ENCODE measurements around the gene GPC4.

Gene GPC4

GRCh38 chrX:133366735-133367134 is 48.6 kb downstream of the GPC4 start:
- Histone ChIP-seq H2BK12ac (ENCODE audit: low read length) (no peak overlapping the region), H3K4ac (ENCODE audit: low read length) (no peak overlapping the region), H3K18ac (ENCODE audit: low read length) (no peak overlapping the region), H2AFZ (ENCODE audit: low read length) (no peak overlapping the region), H3K4me1 (ENCODE audit: control insufficient read depth in 2 of 2, insufficient read depth in 1 of 2, low read depth in 1 of 2, low read length in 2 of 2) (peaks cover 0 to 1% of the 10 kb centered on the region in 2 donors), H3K27me3 (ENCODE audit: control insufficient read depth in 3 of 3, insufficient read depth in 3 of 3, low read depth in 1 of 3, low read length in 3 of 3) (no peaks in the 10 kb centered on the region), H2AK5ac (ENCODE audit: low read depth, low read length) (no peak overlapping the region), H4K8ac (ENCODE audit: low read depth, low read length) (no peak overlapping the region), H3K9me3 (replicated peaks in 1 of 2; ENCODE audit: control insufficient read depth in 2 of 2, insufficient read depth in 1 of 2, low read depth in 1 of 2, low read length in 2 of 2) (no peaks in the 10 kb centered on the region), H3K79me1 (ENCODE audit: low read depth, low read length) (no peaks in the 10 kb centered on the region), H3K9ac (ENCODE audit: low read depth, low read length, poor library complexity) (no peak overlapping the region), H3K4me3 (ENCODE audit: low read length in 2 of 2) (no peak overlapping the region), H3K4me2 (ENCODE audit: insufficient read depth, low read length, poor library complexity, severe bottlenecking) (no peak overlapping the region), H3K23ac (ENCODE audit: low read depth, low read length, poor library complexity) (no peak overlapping the region), H2BK5ac (ENCODE audit: low read length) (no peak overlapping the region), H3K27ac (replicated peaks; ENCODE audit: low read length) (no peak overlapping the region), H2BK15ac (ENCODE audit: low read length) (no peak overlapping the region), H3K14ac (ENCODE audit: low read length) (no peak overlapping the region), H4K91ac (ENCODE audit: low read depth, low read length, poor library complexity) (no peak overlapping the region), H2BK120ac (ENCODE audit: low read depth, low read length) (no peak overlapping the region), H3K36me3 (replicated peaks in 1 of 2; ENCODE audit: control insufficient read depth in 2 of 2, insufficient read depth in 2 of 2, low read length in 2 of 2) (no peaks in the 10 kb centered on the region)
- DNase-seq (ENCODE audit: low spot score): no peak

- Histone ChIP-seq H3K4me1 (ENCODE audit: control insufficient read depth in 2 of 2, insufficient read depth in 1 of 2, low read depth in 1 of 2, low read length in 2 of 2) (peaks cover 0 to 1% of the 10 kb centered on the region in 2 donors), H3K4ac (ENCODE audit: low read length) (no peak overlapping the region), H3K14ac (ENCODE audit: low read length) (no peak overlapping the region), H2AFZ (ENCODE audit: low read length) (no peak overlapping the region), H3K36me3 (replicated peaks in 1 of 2; ENCODE audit: control insufficient read depth in 2 of 2, insufficient read depth in 2 of 2, low read length in 2 of 2) (no peaks in the 10 kb centered on the region), H3K9ac (ENCODE audit: low read depth, low read length, poor library complexity) (no peak overlapping the region), H3K79me1 (ENCODE audit: low read depth, low read length) (no peaks in the 10 kb centered on the region), H4K8ac (ENCODE audit: low read depth, low read length) (no peak overlapping the region), H2BK12ac (ENCODE audit: low read length) (no peak overlapping the region), H2BK15ac (ENCODE audit: low read length) (no peak overlapping the region), H3K9me3 (replicated peaks in 1 of 2; ENCODE audit: control insufficient read depth in 2 of 2, insufficient read depth in 1 of 2, low read depth in 1 of 2, low read length in 2 of 2) (no peaks in the 10 kb centered on the region), H3K27me3 (ENCODE audit: control insufficient read depth in 3 of 3, insufficient read depth in 3 of 3, low read depth in 1 of 3, low read length in 3 of 3) (no peaks in the 10 kb centered on the region), H2AK5ac (ENCODE audit: low read depth, low read length) (no peak overlapping the region), H3K18ac (ENCODE audit: low read length) (no peak overlapping the region), H3K27ac (replicated peaks; ENCODE audit: low read length) (no peak overlapping the region), H3K4me3 (ENCODE audit: low read length in 2 of 2) (no peak overlapping the region), H3K4me2 (ENCODE audit: insufficient read depth, low read length, poor library complexity, severe bottlenecking) (no peak overlapping the region), H2BK5ac (ENCODE audit: low read length) (no peak overlapping the region), H2BK120ac (ENCODE audit: low read depth, low read length) (no peak overlapping the region), H3K23ac (ENCODE audit: low read depth, low read length, poor library complexity) (no peak overlapping the region), H4K91ac (ENCODE audit: low read depth, low read length, poor library complexity) (no peak overlapping the region)
- DNase-seq (ENCODE audit: low spot score): no peak
- WGBS, 2 donors (ENCODE audit: extremely low coverage in 2 of 2, insufficient read length in 2 of 2, insufficient replicate concordance in 1 of 2): no CpG with 5 or more reads among the region's 1 CpG
Observed at GRCh38 chrX:133365871-133366611, 49.2 kb downstream of the GPC4 start.

- no peak overlapping the region for H4K8ac ChIP-seq (ENCODE audit: low read depth, low read length)
- DNase-seq (ENCODE audit: low spot score): no peak
- no peak overlapping the region for H2AFZ ChIP-seq (ENCODE audit: low read length)
- H3K27me3 ChIP-seq (ENCODE audit: control insufficient read depth in 3 of 3, insufficient read depth in 3 of 3, low read depth in 1 of 3, low read length in 3 of 3): no peaks in the 10 kb centered on the region
- no peaks in the 10 kb centered on the region for H3K79me1 ChIP-seq (ENCODE audit: low read depth, low read length)
- no peak overlapping the region for H3K4me2 ChIP-seq (ENCODE audit: insufficient read depth, low read length, poor library complexity, severe bottlenecking)
- H2AK5ac ChIP-seq (ENCODE audit: low read depth, low read length): no peak overlapping the region
- no peak overlapping the region for H3K23ac ChIP-seq (ENCODE audit: low read depth, low read length, poor library complexity)
- H2BK15ac ChIP-seq (ENCODE audit: low read length): no peak overlapping the region
- H2BK12ac ChIP-seq (ENCODE audit: low read length): no peak overlapping the region
- H3K18ac ChIP-seq (ENCODE audit: low read length): no peak overlapping the region
- no peak overlapping the region for H3K4me3 ChIP-seq (ENCODE audit: low read length in 2 of 2)
- H3K4me1 ChIP-seq (ENCODE audit: control insufficient read depth in 2 of 2, insufficient read depth in 1 of 2, low read depth in 1 of 2, low read length in 2 of 2): peaks cover 0 to 2% of the 10 kb centered on the region in 2 donors
- H2BK120ac ChIP-seq (ENCODE audit: low read depth, low read length): no peak overlapping the region
- whole genome bisulfite sequencing, 2 donors (ENCODE audit: extremely low coverage in 2 of 2, insufficient read length in 2 of 2, insufficient replicate concordance in 1 of 2): no CpG with 5 or more reads among the region's 1 CpG
- H3K27ac ChIP-seq (replicated peaks; ENCODE audit: low read length): no peak overlapping the region
- H4K91ac ChIP-seq (ENCODE audit: low read depth, low read length, poor library complexity): no peak overlapping the region
- no peak overlapping the region for H3K14ac ChIP-seq (ENCODE audit: low read length)
- no peaks in the 10 kb centered on the region for H3K9me3 ChIP-seq (replicated peaks in 1 of 2; ENCODE audit: control insufficient read depth in 2 of 2, insufficient read depth in 1 of 2, low read depth in 1 of 2, low read length in 2 of 2)
- no peak overlapping the region for H3K4ac ChIP-seq (ENCODE audit: low read length)
- no peak overlapping the region for H2BK5ac ChIP-seq (ENCODE audit: low read length)
- no peak overlapping the region for H3K9ac ChIP-seq (ENCODE audit: low read depth, low read length, poor library complexity)
- H3K36me3 ChIP-seq (replicated peaks in 1 of 2; ENCODE audit: control insufficient read depth in 2 of 2, insufficient read depth in 2 of 2, low read length in 2 of 2): no peaks in the 10 kb centered on the region
Observed at GRCh38 chrX:133364865-133365264, 50.4 kb downstream of the GPC4 start.

- no peak overlapping the region for H3K4me3 ChIP-seq (ENCODE audit: low read length in 2 of 2)
- no peak overlapping the region for H3K14ac ChIP-seq (ENCODE audit: low read length)
- no peak overlapping the region for H4K91ac ChIP-seq (ENCODE audit: low read depth, low read length, poor library complexity)
- peaks cover 0 to 7% of the 10 kb centered on the region in 2 donors for H3K4me1 ChIP-seq (ENCODE audit: control insufficient read depth in 2 of 2, insufficient read depth in 1 of 2, low read depth in 1 of 2, low read length in 2 of 2)
- no peak overlapping the region for H3K4ac ChIP-seq (ENCODE audit: low read length)
- no peak overlapping the region for H3K27ac ChIP-seq (replicated peaks; ENCODE audit: low read length)
- no peak overlapping the region for H2BK15ac ChIP-seq (ENCODE audit: low read length)
- DNase-seq (ENCODE audit: low spot score): no peak
- no peaks in the 10 kb centered on the region for H3K79me1 ChIP-seq (ENCODE audit: low read depth, low read length)
- no peak overlapping the region for H2BK120ac ChIP-seq (ENCODE audit: low read depth, low read length)
- H2BK12ac ChIP-seq (ENCODE audit: low read length): no peak overlapping the region
- no peaks in the 10 kb centered on the region for H3K27me3 ChIP-seq (ENCODE audit: control insufficient read depth in 3 of 3, insufficient read depth in 3 of 3, low read depth in 1 of 3, low read length in 3 of 3)
- H3K18ac ChIP-seq (ENCODE audit: low read length): no peak overlapping the region
- H2AFZ ChIP-seq (ENCODE audit: low read length): no peak overlapping the region
- H3K4me2 ChIP-seq (ENCODE audit: insufficient read depth, low read length, poor library complexity, severe bottlenecking): no peak overlapping the region
- no peaks in the 10 kb centered on the region for H3K36me3 ChIP-seq (replicated peaks in 1 of 2; ENCODE audit: control insufficient read depth in 2 of 2, insufficient read depth in 2 of 2, low read length in 2 of 2)
- WGBS, 2 donors (ENCODE audit: extremely low coverage in 2 of 2, insufficient read length in 2 of 2, insufficient replicate concordance in 1 of 2): no CpG with 5 or more reads among the region's 1 CpG
- H2AK5ac ChIP-seq (ENCODE audit: low read depth, low read length): no peak overlapping the region
- no peaks in the 10 kb centered on the region for H3K9me3 ChIP-seq (replicated peaks in 1 of 2; ENCODE audit: control insufficient read depth in 2 of 2, insufficient read depth in 1 of 2, low read depth in 1 of 2, low read length in 2 of 2)
- no peak overlapping the region for H3K9ac ChIP-seq (ENCODE audit: low read depth, low read length, poor library complexity)
- H4K8ac ChIP-seq (ENCODE audit: low read depth, low read length): no peak overlapping the region
- no peak overlapping the region for H3K23ac ChIP-seq (ENCODE audit: low read depth, low read length, poor library complexity)
- no peak overlapping the region for H2BK5ac ChIP-seq (ENCODE audit: low read length)
Observed at GRCh38 chrX:133364196-133364595, 51.1 kb downstream of the GPC4 start.
